Measurements from ENCODE around the gene DNAJC10.

Gene DNAJC10

GRCh38 chr2:182836451-182836850 lies 120.4 kb downstream of the DNAJC10 start:
- no peak for DNase-seq (ENCODE audit: low read depth)
